HG02852 (cell line): ENCODE results near the gene STK11.
"Not testable (repeated sequence)": the region's sequence is repeated elsewhere in the genome, so short reads cannot be mapped to it uniquely, and the experiment has no call there.

Source experiments
- ATAC-seq: cut with Tn5 transposase; IDR thresholded peaks from one replicate; pipeline ENCODE4 v1.9.1; 2021; ENCODE audit warnings: mild to moderate bottlenecking, moderate library complexity; ENCODE audit not compliant: unreplicated experiment

STK11 gene

DNA sequence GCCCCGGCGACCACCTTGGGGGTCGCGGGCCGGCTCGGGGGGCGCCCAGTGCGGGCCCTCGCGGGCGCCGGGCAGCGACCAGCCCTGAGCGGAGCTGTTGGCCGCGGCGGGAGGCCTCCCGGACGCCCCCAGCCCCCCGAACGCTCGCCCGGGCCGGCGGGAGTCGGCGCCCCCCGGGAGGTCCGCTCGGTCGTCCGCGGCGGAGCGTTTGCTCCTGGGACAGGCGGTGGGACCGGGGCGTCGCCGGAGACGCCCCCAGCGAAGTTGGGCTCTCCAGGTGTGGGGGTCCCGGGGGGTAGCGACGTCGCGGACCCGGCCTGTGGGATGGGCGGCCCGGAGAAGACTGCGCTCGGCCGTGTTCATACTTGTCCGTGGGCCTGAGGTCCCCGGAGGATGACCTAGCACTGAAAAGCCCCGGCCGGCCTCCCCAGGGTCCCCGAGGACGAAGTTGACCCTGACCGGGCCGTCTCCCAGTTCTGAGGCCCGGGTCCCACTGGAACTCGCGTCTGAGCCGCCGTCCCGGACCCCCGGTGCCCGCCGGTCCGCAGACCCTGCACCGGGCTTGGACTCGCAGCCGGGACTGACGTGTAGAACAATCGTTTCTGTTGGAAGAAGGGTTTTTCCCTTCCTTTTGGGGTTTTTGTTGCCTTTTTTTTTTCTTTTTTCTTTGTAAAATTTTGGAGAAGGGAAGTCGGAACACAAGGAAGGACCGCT, 729 bp downstream of the STK11 start:
- ATAC-seq, result no peak

DNA sequence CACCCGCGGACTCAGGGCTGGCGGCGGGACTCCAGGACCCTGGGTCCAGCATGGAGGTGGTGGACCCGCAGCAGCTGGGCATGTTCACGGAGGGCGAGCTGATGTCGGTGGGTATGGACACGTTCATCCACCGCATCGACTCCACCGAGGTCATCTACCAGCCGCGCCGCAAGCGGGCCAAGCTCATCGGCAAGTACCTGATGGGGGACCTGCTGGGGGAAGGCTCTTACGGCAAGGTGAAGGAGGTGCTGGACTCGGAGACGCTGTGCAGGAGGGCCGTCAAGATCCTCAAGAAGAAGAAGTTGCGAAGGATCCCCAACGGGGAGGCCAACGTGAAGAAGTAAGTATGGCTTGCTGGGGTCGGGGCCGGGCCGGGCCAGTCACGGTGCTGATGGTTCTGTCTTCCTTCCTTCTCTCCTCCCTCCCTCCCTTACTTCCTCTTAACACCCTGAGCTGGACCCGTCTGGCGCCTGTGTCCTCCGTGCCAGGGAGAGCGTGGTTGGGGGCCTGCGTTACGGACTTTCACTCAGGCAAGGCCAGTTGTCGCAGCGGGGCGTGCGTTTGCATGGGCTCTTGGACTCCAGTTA, 1.4 kb downstream of the STK11 start:
- no peak for ATAC-seq

DNA sequence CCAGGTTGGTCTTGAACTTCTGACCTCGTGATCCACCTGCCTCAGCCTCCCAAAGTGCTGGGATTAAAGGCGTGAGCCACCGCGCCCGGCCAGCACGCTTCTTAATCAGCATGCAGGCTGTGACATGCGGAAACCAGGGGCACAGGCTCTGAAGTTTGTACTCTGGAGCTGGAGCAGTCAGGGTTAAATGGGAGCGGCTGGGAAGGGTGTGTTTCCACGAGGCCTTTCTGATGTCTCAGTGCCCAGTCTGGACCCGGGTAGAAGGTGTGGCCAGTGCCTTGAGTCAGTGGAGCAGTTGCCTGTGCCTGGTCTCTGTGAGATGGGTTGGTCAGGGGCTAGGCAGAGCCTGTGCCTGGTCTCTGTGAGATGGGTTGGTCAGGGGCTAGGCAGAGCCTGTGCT, 3.3 kb downstream of the STK11 start:
- ATAC-seq, result not testable (repeated sequence)

DNA sequence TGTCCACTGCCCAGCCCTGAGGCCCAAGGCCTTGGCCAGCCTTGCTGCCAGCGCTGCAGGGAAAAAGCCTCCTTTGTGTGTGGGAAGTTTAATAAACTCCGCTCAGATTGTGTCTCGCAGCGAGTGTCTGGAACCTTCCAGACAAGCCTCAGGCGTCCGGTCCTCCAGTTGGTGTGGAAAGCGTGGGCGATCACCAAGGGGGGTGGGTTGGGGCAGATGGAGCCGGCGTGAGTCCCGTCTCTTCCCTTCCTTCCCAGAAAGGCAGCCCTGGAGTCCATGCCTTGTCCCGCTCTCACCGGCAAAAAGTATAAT, 4.6 kb downstream of the STK11 start:
- ATAC-seq, result no peak

DNA sequence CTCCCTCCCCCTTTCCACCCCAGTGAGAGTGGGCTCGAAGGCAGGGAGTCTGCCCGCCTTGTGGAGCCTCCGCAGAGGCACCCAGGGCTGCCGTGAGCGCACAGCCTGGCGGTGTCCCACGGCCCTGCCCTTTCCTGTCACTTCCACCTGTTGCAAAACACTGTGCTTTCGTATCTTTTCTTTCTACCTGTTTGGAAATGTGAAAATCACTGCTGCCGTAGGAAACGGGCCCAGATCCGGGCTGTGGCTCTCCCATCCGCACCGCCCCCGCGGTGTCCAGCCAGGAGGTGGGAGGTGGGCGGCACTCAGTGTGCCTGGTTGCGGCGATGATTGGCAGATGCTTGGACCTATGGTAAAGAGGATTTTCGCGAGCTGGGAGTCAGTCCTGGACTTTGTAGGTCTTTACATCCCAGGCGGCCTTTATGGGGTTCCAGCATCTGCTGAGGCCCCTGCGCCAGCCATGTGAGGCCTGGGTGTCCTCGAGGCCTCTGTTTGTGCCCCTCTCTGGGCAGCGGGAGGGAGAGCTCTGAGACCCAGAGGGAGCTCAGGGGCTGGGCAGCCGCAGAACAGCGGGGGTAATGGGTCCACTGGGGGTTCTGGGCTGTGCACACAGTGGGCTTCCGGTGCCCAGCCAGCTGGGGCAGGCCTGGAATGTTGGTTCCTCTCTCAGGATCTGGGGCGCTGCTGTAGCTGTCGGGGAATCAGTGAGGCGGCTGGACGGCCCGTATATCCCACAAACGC, 6.1 kb downstream of the STK11 start:
- no peak for ATAC-seq

DNA sequence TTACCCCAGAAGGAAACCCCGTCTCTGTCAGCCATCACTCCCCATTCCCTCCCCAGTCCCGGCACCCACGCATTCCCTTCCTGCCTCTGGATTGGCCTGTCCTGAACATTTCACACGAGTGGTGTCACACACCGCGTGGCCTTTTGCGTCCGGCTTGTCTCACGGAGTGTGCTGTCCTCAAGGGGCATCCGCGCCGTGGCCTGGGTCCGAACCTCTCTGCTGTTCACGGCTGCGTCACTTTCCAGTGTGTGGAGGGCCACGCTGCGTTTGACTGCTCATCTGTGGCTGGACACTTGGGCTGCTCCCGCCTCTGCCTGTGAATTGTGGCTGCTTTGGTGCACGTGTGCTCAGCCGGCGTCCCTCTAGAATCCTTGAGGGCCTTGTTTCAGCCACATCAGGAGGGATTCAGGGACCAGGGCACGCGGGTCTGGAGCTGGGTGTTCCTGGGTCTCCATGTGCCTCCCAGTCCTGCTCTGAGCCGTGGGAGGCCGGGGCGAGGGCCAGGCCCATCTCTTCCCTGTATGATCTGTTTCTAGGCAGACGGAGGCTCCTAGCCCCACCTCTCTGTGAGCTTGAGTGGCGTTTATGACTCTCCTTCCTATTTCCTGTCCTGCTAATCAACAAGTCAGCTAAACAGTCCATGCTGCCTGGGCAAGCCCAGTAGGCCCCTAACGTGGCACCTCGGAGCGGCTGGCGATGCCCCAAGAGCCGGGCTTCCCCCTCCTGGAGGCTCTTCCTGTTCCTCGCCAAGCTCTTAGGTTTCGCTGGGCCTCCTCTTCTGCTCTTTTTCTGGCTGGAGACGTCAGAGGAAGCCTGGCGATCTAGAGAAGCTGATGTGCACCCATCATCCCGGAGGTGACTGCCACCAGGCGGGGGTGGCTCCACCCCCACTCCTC, 8.1 kb downstream of the STK11 start:
- ATAC-seq, result no peak

DNA sequence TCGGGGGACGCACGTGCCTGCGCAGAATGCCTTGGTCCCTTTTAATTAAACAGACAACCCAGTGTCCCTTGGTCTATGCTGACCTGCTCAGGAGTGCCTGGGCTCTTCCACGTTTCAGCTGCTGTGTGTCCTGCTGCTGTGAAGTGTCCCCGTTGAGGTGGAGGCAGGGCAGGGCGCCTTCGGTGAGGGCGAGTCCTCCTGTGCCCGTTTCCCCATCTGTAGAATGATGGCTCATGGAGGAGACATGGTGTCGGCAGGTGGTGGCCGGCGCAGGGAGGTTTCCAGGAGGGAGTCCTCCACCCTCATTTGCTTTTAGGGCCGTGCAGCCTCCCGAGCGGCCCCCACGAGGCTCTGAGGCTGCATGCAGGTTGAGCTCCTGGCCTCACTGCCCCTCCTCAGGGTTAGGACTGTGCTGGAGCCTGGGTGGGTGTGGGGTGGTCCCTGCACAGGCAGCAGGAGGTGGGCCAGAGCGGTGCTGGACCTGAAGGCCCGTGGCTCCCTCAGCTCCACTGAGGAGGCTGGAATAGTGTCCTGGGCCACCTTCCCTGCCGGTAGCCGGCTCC, 8.8 kb downstream of the STK11 start:
- ATAC-seq, result no peak

DNA sequence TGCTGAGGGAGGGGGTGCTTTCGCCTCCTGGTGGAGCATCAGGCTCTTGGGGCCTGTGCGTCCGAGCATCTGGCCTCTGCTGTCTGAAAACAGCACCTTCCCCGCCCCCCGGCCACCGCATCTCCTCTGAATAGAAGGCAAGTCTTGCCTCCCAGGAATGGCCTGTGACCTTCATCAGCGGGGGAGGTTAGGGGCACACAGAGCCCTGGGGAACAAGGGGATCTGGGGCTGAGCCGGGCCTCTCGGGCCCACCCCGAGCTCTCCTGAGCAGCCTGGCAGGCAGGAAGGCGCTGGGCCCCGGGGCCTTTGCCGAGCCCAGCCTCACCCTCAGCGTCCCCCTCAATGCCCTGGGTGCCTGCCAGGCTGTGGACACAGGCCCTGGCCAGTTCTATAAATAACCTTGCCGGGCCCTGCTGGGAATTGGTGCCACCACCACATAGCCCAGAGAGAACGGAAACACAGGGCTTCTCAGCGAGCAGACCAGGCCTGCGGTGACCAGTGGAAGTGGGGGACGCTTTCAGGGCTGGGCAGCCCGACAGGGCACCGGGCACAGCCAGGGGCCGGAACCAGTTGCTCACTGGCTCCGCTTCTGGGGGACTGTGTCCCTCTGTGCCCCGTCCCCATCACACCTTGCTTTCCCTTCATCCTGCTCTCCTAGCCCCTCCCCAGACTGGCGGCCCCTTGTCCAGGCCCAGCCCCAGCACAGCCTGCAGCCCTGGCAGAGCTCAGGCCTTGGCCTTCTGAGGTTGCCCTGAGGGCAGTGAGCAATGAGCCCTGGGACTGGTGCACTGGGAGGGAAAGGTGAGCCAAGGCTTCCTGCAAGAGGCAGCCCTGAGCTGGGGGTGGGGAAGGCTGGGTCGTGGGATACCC, 9.5 kb downstream of the STK11 start:
- ATAC-seq, result no peak

DNA sequence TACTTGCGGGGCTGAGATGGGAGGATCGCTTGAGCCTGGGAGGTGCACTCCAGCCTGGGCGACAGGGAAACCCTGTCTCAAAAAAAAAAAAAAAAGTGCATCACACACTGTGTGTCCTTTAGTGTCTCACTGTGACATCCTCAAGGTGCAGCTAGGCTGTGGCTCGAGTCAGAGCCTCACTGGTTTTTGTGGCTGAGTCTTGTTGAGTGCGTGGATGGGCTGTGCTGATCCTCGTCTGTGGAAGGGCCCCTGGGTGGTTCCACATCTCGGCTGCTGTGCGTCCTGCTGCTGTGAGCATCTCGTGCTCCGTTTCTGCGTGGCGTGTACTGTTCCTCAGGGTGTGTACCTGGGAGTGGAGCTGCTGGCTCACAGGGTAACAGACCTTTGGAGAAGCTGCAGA, 11.2 kb downstream of the STK11 start:
- no peak for ATAC-seq

DNA sequence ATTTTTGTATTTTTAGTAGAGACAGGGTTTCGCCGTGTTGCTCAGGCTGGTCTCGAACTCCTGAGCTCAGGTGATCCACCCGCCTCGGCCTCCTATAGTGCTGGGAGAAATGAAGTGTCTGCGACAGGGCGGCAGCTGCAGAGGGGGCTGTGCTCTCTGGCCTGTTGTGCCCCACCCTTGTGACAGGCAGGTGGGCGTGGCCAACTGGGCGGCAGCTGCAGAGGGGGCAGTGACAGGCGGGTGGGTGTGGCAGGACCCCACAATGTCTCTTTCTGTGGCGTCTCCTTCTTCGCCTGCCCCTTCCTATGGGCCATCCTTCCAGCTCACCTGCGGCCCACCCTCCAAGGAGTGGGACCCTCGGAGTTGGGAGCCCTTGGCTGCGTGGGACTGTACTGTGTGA, 11.8 kb downstream of the STK11 start:
- no peak for ATAC-seq

DNA sequence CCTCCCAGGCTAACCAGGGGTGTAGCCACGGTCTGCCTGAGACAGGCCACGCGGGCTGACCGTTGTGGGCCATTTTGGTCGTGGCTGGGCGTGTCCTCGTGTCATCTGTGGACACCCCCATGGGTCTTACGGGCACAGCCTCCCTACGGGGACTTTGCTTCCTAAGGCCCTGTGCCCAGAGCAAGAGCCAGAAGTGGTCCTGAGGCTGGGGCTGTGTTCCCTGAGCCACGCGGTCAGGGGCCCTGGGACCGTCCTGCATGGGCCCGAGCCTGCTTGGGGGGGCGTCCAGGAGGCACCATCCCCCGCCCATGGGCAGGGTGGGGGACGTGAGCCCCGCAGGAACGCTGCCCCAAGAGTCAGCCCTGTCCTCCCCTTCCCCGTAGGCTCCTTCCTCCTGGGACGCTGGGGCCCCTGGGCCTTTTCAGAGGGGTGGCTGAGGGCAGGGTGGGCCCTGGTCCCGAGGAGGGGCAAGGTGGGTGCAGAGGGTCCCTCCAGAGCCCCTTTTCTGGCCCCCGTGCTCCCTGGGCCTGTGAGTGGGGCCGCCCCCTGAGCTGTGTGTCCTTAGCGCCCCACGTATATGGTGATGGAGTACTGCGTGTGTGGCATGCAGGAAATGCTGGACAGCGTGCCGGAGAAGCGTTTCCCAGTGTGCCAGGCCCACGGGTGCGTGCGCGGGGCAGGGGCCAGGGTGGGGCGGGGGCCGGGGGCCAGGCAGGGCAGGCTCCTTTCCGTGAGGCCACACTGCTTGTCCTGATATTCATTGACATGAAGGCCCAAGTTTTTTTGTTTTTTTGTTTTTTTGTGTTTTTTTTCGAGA, 13.4 kb downstream of the STK11 start:
- no peak for ATAC-seq

DNA sequence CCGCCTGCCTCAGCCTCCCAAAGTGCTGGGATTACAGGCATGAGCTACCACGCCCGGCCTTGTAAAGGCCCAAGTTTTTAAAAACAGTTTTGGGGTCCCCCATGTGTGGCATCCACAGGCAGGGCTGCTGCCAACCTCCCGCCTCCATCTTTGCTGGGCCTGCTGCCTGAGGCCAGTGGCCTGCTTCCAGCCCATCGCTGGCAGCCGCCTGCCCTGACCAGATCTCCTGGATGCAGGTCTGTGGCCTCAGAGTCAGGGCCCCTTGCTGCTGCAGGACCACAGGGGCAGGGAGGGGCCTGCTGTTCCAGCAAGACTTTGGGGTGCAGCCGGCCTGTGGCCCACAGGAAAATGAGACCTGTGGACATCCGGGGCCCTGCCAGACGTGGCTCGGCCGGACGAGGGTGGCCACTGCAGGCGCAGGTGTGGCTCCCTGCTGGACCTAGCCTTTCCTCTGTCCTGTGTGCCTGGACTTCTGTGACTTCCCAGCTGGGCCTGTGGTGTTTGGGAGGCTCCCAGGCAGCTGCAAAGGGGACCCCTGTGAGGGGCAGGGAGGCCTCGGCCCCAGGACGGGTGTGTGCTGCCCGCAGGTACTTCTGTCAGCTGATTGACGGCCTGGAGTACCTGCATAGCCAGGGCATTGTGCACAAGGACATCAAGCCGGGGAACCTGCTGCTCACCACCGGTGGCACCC, 14.4 kb downstream of the STK11 start:
- ATAC-seq, result no peak

DNA sequence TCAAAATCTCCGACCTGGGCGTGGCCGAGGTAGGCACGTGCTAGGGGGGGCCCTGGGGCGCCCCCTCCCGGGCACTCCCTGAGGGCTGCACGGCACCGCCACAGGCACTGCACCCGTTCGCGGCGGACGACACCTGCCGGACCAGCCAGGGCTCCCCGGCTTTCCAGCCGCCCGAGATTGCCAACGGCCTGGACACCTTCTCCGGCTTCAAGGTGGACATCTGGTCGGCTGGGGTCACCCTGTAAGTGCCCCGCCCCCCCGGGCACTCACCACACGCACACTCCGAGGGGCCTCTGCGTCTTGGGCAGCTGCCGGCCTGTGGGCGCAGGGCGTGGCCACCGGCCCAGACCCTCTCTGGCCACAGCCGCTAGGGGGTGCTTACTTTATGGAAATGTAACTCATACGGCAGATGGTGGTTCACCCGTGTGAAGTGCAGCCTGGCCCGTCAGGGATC, 14.9 kb downstream of the STK11 start:
- no peak for ATAC-seq

DNA sequence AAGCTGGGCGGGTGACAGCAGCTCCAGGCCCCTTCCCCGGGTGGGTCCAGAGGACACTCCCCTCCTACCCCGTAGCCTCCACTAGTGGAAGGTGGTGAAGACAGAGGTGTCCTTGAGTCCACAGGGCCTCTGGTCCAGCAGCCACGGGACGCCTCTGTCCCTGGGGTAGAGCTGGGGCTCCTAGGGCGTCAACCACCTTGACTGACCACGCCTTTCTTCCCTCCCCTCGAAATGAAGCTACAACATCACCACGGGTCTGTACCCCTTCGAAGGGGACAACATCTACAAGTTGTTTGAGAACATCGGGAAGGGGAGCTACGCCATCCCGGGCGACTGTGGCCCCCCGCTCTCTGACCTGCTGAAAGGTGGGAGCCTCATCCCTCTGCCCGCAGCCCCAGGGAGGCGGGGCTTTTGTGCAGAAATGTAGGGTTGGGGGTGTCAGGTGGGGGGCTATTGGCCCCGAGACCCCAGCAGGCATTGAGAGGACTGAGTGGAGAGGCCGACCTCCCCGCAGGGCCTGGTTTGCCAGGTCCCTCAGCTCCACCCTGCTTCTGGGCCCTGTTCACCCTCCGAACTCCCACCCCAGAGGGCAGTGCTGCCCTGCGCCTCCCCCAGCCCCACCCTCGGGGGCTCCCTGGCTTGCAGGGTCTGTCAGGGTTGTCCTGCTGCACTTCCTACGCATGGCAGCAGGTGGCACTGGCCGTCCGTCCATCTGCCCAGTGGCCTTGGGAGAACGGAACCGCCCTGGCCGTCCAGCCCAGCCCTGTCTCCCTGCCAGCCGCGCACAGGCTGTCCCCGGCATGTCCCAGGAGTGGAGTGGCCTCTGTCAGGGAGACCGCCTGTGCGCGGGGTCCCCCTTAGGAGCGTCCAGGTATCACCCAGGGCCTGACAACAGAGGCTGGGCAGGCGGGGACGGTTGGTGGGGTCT, 15.7 kb downstream of the STK11 start:
- ATAC-seq, result no peak

DNA sequence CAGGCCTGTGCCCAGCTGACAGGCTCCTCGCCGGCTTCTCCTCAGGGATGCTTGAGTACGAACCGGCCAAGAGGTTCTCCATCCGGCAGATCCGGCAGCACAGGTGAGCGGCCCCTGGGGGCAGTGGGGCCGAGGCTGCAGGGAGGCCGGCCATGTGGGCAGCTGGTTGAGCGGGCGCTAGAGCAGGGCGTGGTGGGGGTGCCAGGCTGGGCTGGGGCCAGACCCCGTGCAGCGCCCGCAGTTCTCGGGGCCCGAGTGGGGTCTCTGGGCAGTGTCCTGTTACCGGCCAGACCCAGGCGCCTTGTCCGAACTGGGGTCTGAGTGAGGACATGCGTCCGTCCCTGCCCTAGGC, 16.3 kb downstream of the STK11 start:
- ATAC-seq, result no peak

DNA sequence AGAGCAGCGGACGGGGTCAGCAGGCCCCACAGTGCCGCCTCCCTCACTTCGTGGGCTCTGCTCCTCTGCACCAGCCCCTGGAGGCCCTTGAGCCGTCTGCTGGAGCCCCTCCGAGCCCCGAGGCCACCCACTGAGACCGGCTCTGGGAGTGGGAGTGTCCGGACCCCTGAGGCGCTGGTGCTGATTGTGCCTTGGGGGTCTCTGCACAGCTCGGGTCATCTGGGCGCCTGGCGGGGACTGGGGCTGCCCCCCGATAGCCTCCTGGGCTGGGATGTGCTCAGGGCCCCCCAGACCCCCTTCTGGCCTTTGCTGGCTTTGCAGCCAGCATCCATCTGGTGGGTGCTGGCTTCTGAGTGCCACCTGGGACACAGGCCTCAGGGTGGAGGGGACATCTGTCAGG, 16.8 kb downstream of the STK11 start:
- ATAC-seq, result no peak

DNA sequence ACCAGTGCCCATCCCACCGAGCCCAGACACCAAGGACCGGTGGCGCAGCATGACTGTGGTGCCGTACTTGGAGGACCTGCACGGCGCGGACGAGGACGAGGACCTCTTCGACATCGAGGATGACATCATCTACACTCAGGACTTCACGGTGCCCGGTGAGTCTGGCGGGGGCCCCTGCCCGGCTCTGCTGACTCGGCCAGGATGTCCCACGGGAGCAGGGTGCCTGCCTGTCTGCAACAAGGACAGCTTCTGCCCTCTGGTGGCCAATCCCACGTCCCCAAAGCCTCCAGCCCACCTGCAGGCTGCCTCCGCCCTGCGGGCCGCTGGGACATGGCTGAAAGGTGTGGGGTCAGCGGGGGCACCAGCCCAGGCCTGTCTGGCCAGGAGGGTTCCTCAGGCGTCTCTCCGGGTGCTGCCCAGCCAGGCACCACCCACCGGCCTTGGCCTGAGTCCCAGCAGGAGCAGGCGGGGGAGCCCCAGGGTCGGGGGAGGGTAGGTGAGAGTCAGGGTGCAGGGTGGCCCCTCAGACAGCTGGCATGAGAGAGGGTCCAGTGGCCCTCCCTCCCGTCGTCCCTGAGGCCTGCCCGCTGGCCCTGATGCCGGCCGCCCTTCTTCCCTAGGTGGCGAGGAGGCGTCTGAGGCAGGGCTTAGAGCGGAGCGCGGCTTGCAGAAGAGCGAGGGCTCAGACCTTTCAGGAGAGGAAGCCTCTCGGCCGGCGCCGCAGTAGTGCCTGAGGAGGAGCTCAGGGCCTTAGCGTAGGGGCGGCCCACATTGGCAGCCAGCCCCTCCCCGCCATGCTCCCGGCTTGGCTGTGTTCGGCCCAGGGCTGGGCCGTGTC, 17.7 kb downstream of the STK11 start:
- no peak for ATAC-seq
